Karpas-422 (cell line): ENCODE data around the gene AP3S2. TPM values are rescaled to one million over a fixed set of nuclear protein-coding genes. Genes with fewer than 3 reads are reported as not detected.
"Not testable (repeated sequence)": the region's sequence is repeated elsewhere in the genome, so short reads cannot be mapped to it uniquely, and the experiment has no call there.

Experiments
- DNase-seq: peaks from one replicate; pipeline ENCODE4 v3.0.0-alpha.2; 2015
- H2AFZ ChIP-seq: fragments of 200-600 bp; sonication (generic); 2 replicates; pipeline ENCODE4 v1.6.1; 2014; ENCODE audit warnings: antibody characterized with exemption, low read length, mixed read lengths
- H3K27ac ChIP-seq: fragments of 200-600 bp; sonication (generic); 2 replicates; pipeline ENCODE4 v1.5.1; 2014; ENCODE audit warnings: mild to moderate bottlenecking, low read length, moderate library complexity
- H3K27me3 ChIP-seq: fragments of 200-600 bp; sonication (generic); 2 replicates; pipeline ENCODE4 v1.6.1; 2014; ENCODE audit warnings: low read length, mixed read lengths
- H3K36me3 ChIP-seq: fragments of 200-600 bp; sonication (generic); 2 replicates; pipeline ENCODE4 v1.6.1; 2014; ENCODE audit warnings: low read length, mixed read lengths; ENCODE audit not compliant: insufficient read depth
- H3K4me1 ChIP-seq: fragments of 200-600 bp; sonication (generic); 2 replicates; pipeline ENCODE4 v1.6.1; 2014; ENCODE audit warnings: mild to moderate bottlenecking, low read length, mixed read lengths
- H3K4me2 ChIP-seq: fragments of 200-600 bp; sonication (generic); 2 replicates; pipeline ENCODE4 v1.6.1; 2014; ENCODE audit warnings: low read length, low read depth, mild to moderate bottlenecking; ENCODE audit not compliant: poor library complexity, severe bottlenecking
- H3K4me3 ChIP-seq: fragments of 200-600 bp; sonication (generic); 2 replicates; pipeline ENCODE4 v1.5.1; 2014; ENCODE audit warnings: mild to moderate bottlenecking, antibody characterized with exemption, low read length, mixed read lengths
- H3K79me2 ChIP-seq: fragments of 200-600 bp; sonication (generic); 2 replicates; pipeline ENCODE4 v1.6.1; 2014; ENCODE audit warnings: mild to moderate bottlenecking, low read length, mixed read lengths
- H3K9ac ChIP-seq: fragments of 200-600 bp; sonication (generic); 2 replicates; pipeline ENCODE4 v1.6.0; 2014; ENCODE audit warnings: low read length
- H3K9me2 ChIP-seq: fragments of 200-600 bp; sonication (generic), shearing (Covaris generic); replicated peaks from 2 replicates; pipeline ENCODE4 v1.6.0; 2014; ENCODE audit warnings: mild to moderate bottlenecking, low read length, moderate library complexity; ENCODE audit not compliant: insufficient read depth
- H3K9me3 ChIP-seq: fragments of 300-700, 200-600 bp; sonication (generic); 2 replicates; pipeline ENCODE4 v1.6.1; 2014; ENCODE audit warnings: low read length, mixed read lengths
- H4K20me1 ChIP-seq: fragments of 200-600 bp; sonication (generic); 2 replicates; pipeline ENCODE4 v1.6.1; 2014; ENCODE audit warnings: mild to moderate bottlenecking, antibody characterized with exemption, low read length, low read depth; ENCODE audit not compliant: insufficient read depth
- total RNA-seq: library from RNA; depleted of rRNA; stranded (reverse); fragments of >200 nt; shearing (Covaris generic); gene quantifications from 2 replicates; pipeline ENCODE4 v1.2.3, GENCODE V29; 2014; ENCODE audit warnings: low replicate concordance

The AP3S2 gene
- total RNA-seq, 1 experiment from 2014 or later = 29.3 TPM

DNA sequence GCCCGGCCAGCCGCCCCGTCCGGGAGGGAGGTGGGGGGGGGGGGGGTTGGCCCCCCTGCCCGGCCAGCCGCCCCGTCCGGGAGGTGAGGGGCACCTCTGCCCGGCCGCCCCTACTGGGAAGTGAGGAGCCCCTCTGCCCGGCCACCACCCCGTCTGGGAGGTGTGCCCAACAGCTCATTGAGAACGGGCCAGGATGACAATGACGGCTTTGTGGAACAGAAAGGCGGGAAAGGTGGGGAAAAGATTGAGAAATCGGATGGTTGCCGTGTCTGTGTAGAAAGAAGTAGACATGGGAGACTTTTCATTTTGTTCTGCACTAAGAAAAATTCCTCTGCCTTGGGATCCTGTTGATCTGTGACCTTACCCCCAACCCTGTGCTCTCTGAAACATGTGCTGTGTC is 38.9 kb downstream of the AP3S2 start:
- H3K27me3 ChIP-seq, H2AFZ ChIP-seq, H3K79me2 ChIP-seq, DNase-seq, H3K9me2 ChIP-seq, H3K9ac ChIP-seq, H3K4me3 ChIP-seq, H3K4me2 ChIP-seq, H3K27ac ChIP-seq, H4K20me1 ChIP-seq, H3K9me3 ChIP-seq: not testable (repeated sequence)
- H3K36me3 ChIP-seq = peaks cover 15% of the 10 kb centered on the region; the same call in 1 of the 2 replicates
- H3K4me1 ChIP-seq = peaks cover 33% of the 10 kb centered on the region

DNA sequence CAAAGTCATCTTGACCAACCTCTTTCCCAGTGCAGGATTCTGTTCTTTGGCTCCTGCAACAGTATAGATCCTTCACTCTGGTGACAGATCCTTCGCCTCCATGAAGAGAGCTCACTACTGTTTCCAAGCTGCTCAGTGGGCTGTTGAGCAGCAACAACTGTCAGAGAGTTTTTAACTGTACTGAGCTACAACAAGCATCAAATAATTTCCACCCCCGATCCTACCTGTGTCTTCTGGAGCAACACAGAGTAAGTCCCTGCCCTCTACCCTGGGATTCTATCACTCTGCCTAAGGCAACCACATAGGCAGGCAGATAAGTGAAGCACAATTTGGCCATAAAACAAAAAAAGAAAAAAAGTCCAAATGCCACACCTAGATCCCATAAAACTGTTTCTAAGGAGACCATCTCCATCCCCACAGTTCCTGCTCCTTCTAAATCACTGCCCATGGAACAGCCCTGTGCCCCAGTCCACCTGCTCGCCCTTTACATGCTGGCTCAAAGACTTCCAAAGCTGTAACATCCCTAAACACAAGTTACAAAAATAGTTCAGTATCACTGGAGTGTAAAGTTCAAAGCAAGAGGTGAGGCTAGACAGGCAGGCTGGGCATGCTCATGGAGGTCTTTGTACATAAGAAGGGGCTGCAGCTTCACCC is 41.3 kb downstream of the AP3S2 start:
- Histone ChIP-seq H3K9ac (no peak overlapping the region), H3K27ac (peak overlapping the region; percentile 62; the same call in 1 of the 2 replicates), H3K4me1 (peaks cover 39% of the 10 kb centered on the region), H3K4me3 (no peak overlapping the region), H3K9me3 (no peaks in the 10 kb centered on the region), H3K27me3 (no peaks in the 10 kb centered on the region), H2AFZ (no peak overlapping the region), H3K9me2 (no peaks in the 10 kb centered on the region), H3K4me2 (no peak overlapping the region), H3K36me3 (peaks cover 15% of the 10 kb centered on the region; the same call in 1 of the 2 replicates), H3K79me2 (0 out of 2 replicates have a peak, but pooled peaks cover 3% of the 10 kb centered on the region), H4K20me1 (no peaks in the 10 kb centered on the region)
- no peak for DNase-seq

DNA sequence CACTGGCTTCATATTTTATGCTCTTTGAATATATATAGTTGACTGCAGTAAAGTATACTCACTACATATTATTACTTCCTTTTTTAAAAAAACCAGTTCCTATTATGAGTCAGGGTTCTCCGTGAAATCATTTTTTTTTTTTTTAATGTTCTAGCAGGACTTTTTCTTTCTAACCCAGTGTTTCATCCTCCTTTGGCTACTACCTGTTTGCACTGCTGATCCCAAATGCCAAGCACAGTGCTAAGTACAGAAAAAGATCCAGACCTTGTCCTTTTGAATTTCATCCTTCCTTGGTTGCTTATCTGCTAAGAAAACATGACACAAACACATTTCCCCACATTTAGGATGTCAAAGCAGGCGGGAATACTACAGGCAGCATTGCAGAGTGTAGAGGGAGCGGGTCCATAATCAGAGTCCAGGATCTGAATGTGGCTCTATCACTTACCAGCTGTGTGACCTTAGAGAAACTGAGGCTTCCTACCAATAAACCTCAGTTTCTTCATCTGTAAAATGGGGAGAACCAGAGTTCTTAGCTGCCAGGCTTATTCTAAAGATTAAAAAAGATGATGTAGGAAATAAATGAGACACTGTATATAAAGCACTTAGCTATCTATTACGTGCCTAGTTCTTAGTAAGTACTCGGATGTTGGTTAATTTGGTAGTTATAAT is 42.0 kb downstream of the AP3S2 start:
- no peak overlapping the region for H3K4me3 ChIP-seq
- no peaks in the 10 kb centered on the region for H4K20me1 ChIP-seq
- no peaks in the 10 kb centered on the region for H3K27me3 ChIP-seq
- no peak overlapping the region for H3K9ac ChIP-seq
- 0 out of 2 replicates have a peak, but pooled peaks cover 3% of the 10 kb centered on the region for H3K79me2 ChIP-seq
- H2AFZ ChIP-seq = no peak overlapping the region
- peak; percentile 59 for DNase-seq
- peak overlapping the region; percentile 36 for H3K4me2 ChIP-seq
- H3K9me3 ChIP-seq = no peaks in the 10 kb centered on the region
- H3K9me2 ChIP-seq = no peaks in the 10 kb centered on the region
- H3K27ac ChIP-seq = peak overlapping the region; percentile 62
- peaks cover 10% of the 10 kb centered on the region; the same call in 1 of the 2 replicates for H3K36me3 ChIP-seq
- H3K4me1 ChIP-seq = peaks cover 39% of the 10 kb centered on the region

DNA sequence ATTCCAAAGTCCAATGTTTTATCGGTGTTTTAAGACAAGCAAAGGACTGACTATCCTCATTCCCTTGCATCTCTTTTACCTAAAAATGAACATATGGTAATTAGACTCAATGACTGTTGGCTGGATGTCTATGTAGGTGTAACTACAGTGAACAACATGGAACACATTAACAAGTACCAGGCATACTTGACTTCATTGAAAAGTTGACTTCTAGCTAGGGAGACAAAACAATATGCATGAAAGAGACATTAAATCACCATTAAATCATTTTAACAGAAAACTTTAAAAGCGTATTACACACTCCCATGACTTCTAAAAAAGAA is 44.9 kb downstream of the AP3S2 start:
- H3K9me2 ChIP-seq = no peaks in the 10 kb centered on the region
- H3K36me3 ChIP-seq = peaks cover 13% of the 10 kb centered on the region; the same call in 1 of the 2 replicates
- H3K9ac ChIP-seq = no peak overlapping the region
- H3K4me2 ChIP-seq = no peak overlapping the region
- no peak overlapping the region for H3K4me3 ChIP-seq
- H2AFZ ChIP-seq = no peak overlapping the region
- H3K27ac ChIP-seq = 0 out of 2 replicates have a peak overlapping the region, but pooled peaks have one; percentile 28
- no peaks in the 10 kb centered on the region for H3K79me2 ChIP-seq
- no peaks in the 10 kb centered on the region for H3K27me3 ChIP-seq
- no peak for DNase-seq
- H3K4me1 ChIP-seq = peaks cover 33% of the 10 kb centered on the region
- H4K20me1 ChIP-seq = no peaks in the 10 kb centered on the region
- H3K9me3 ChIP-seq = no peaks in the 10 kb centered on the region

DNA sequence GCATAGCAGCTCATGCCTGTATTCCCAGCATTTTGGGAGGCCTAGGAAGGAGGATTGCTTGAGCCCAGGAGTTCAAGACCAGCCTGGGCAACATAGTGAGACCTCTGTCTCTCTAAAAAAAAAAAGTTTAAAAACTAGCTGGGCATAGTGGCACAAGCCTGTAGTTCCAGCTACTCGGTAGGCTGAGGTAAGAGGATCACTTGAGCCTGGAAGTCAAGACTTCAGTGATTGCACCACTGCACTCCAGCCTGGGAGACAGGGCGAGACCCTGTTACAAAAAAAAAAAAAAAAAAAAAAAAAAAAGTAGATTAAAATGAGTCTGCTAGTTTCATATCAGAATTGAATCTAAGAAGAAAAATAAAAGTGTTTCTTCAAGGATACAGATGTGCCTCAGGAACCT is 46.7 kb downstream of the AP3S2 start:
- Histone ChIP-seq H3K4me3 (no peak overlapping the region), H2AFZ (no peak overlapping the region), H3K9me2 (no peaks in the 10 kb centered on the region), H3K9me3 (no peaks in the 10 kb centered on the region), H3K27ac (no peak overlapping the region), H3K27me3 (no peaks in the 10 kb centered on the region), H3K4me2 (no peak overlapping the region), H3K9ac (no peak overlapping the region), H3K79me2 (no peaks in the 10 kb centered on the region), H3K4me1 (peaks cover 29% of the 10 kb centered on the region), H3K36me3 (peaks cover 13% of the 10 kb centered on the region; the same call in 1 of the 2 replicates), H4K20me1 (no peaks in the 10 kb centered on the region)
- DNase-seq = no peak

DNA sequence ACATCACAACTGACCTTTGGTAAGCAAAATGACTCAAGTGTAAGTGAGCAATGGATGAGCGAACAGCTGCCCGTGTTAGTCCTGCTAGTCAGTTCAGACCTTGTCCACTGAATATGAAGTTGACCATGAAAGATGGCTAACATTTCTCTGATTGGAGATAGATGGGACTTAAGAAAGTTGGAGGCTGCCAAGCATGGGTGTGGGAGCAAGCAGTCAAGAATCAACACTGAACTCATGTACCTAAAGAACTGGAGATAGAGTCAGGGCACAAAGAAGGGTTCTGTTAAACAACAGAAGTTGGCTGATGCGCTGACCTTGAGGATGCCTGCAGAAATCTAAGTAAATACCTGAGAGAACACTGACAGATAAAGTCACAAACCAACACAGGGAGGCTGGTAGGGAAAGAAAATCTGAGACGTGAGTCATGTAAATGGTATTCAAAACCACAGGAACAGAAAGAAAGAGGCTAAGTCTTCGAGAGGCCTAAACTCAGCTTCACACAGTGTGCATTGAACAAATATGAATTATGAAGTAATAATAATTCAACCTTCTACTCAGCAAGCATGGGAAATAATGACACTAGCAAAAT is 48.4 kb downstream of the AP3S2 start:
- Histone ChIP-seq H3K9me2 (no peaks in the 10 kb centered on the region), H3K4me1 (peaks cover 18% of the 10 kb centered on the region), H3K9me3 (no peaks in the 10 kb centered on the region), H2AFZ (no peak overlapping the region), H3K4me3 (no peak overlapping the region), H3K9ac (no peak overlapping the region), H4K20me1 (no peaks in the 10 kb centered on the region), H3K79me2 (no peaks in the 10 kb centered on the region), H3K4me2 (no peak overlapping the region), H3K27ac (no peak overlapping the region), H3K36me3 (peaks cover 8% of the 10 kb centered on the region; the same call in 1 of the 2 replicates), H3K27me3 (no peaks in the 10 kb centered on the region)
- no peak for DNase-seq

DNA sequence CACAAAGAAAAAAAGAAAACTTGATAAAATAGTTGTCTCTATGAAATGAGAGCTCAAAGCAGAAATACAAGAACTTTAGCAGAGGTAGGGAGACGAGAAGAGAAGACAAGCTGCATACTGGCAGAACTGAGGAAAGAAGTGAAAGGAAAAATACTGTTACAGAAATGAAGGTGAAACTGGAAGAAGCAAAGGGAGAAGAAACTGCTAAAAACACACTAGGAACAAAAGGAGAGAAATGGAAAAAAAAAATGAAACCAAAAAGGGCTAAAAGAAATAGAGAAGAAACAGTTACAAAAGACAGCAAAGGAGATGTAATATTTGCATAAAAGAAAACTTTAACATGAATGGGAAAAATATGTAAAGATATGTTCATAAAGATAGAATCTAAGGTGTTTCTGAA is 51.8 kb downstream of the AP3S2 start:
- no peak overlapping the region for H3K9ac ChIP-seq
- no peaks in the 10 kb centered on the region for H3K9me3 ChIP-seq
- H4K20me1 ChIP-seq = no peaks in the 10 kb centered on the region
- H3K79me2 ChIP-seq = no peaks in the 10 kb centered on the region
- peak overlapping the region; percentile 42 for H3K4me2 ChIP-seq
- no peak for DNase-seq
- no peak overlapping the region for H3K4me3 ChIP-seq
- H3K4me1 ChIP-seq = peaks cover 12% of the 10 kb centered on the region
- no peaks in the 10 kb centered on the region for H3K27me3 ChIP-seq
- H2AFZ ChIP-seq = no peak overlapping the region
- peaks cover 4% of the 10 kb centered on the region; the same call in 1 of the 2 replicates for H3K36me3 ChIP-seq
- H3K9me2 ChIP-seq = no peaks in the 10 kb centered on the region
- peak overlapping the region; percentile 42 for H3K27ac ChIP-seq

DNA sequence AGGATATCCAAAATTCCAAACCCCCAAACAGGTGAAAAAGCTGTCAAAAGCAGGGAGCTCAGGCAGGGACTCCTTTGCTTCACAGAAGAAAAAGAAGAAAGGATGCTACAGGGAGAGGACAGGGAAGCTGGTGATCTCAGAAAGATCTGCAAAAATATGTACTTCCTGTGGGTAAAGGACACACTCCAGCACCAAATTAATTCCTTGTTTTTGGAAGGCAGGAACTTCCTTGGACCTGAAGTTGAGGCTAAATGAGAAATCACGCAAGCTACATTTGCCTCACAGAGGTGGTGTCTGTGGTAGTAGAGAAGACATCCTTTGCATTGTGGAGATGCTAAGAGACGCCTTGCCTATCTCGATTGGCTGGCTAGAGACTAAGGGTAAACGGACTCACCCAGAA is 52.5 kb downstream of the AP3S2 start:
- no peaks in the 10 kb centered on the region for H4K20me1 ChIP-seq
- no peak overlapping the region for H3K9ac ChIP-seq
- no peak overlapping the region for H3K4me2 ChIP-seq
- DNase-seq = no peak
- no peaks in the 10 kb centered on the region for H3K27me3 ChIP-seq
- no peak overlapping the region for H2AFZ ChIP-seq
- H3K9me3 ChIP-seq = no peaks in the 10 kb centered on the region
- no peaks in the 10 kb centered on the region for H3K79me2 ChIP-seq
- no peak overlapping the region for H3K4me3 ChIP-seq
- H3K4me1 ChIP-seq = peaks cover 12% of the 10 kb centered on the region
- H3K36me3 ChIP-seq = peaks cover 4% of the 10 kb centered on the region; the same call in 1 of the 2 replicates
- H3K9me2 ChIP-seq = no peaks in the 10 kb centered on the region
- H3K27ac ChIP-seq = no peak overlapping the region
